GM20431 (cell line): ENCODE results near the gene XPNPEP2.
"Not testable (repeated sequence)": the region's sequence is repeated elsewhere in the genome, so short reads cannot be mapped to it uniquely, and the experiment has no call there.

ENCODE experiments used
- in situ Hi-C: fragments of 300-500 bp; cut with MseI, MboI; formaldehyde crosslinking; loops from one replicate; pipeline ENCODE4 v1.15.0; 2020; ENCODE audit warnings: low sequenced_read_pairs; ENCODE audit not compliant: unreplicated experiment

XPNPEP2 gene

GRCh38 chrX:129718676-129719075, 20.1 kb upstream of the XPNPEP2 start:
- in situ Hi-C loops, result no loop called here

- in situ Hi-C loops, result no loop called here
Observed at GRCh38 chrX:129719268-129719667, 19.5 kb upstream of the XPNPEP2 start.

- in situ Hi-C loops, result no loop called here
Observed at GRCh38 chrX:129719931-129720530, 18.7 kb upstream of the XPNPEP2 start.

GRCh38 chrX:129720741-129721140, 18.0 kb upstream of the XPNPEP2 start:
- in situ Hi-C loops, result no loop called here

GRCh38 chrX:129721414-129721813, 17.4 kb upstream of the XPNPEP2 start:
- in situ Hi-C loops, result no loop called here

- in situ Hi-C loops, result no loop called here
Observed at GRCh38 chrX:129721870-129722269, 16.9 kb upstream of the XPNPEP2 start.

GRCh38 chrX:129723511-129723910, 15.3 kb upstream of the XPNPEP2 start:
- in situ Hi-C loops, result no loop called here

- in situ Hi-C loops, result no loop called here
Observed at GRCh38 chrX:129724754-129725153, 14.0 kb upstream of the XPNPEP2 start.

GRCh38 chrX:129726307-129727111, 12.3 kb upstream of the XPNPEP2 start:
- in situ Hi-C loops, result no loop called here

- in situ Hi-C loops, result no loop called here
Observed at GRCh38 chrX:129728061-129728460, 10.7 kb upstream of the XPNPEP2 start.

GRCh38 chrX:129731228-129731627, 7.6 kb upstream of the XPNPEP2 start:
- in situ Hi-C loops, result no loop called here

- in situ Hi-C loops, result no loop called here
Observed at GRCh38 chrX:129732857-129733256, 5.9 kb upstream of the XPNPEP2 start.

GRCh38 chrX:129733335-129733734, 5.4 kb upstream of the XPNPEP2 start:
- in situ Hi-C loops, result no loop called here

- in situ Hi-C loops, result no loop called here
Observed at GRCh38 chrX:129736491-129736890, 2.3 kb upstream of the XPNPEP2 start.

- in situ Hi-C loops, result no loop called here
Observed at GRCh38 chrX:129737916-129738315, 863 bp upstream of the XPNPEP2 start.

- in situ Hi-C loops, result no loop called here
Observed at GRCh38 chrX:129739578-129739977, 799 bp downstream of the XPNPEP2 start.

- in situ Hi-C loops, result no loop called here
Observed at GRCh38 chrX:129741880-129742758, 3.3 kb downstream of the XPNPEP2 start.

- in situ Hi-C loops, result not testable (repeated sequence)
Observed at GRCh38 chrX:129742759-129743152, 4.0 kb downstream of the XPNPEP2 start.

GRCh38 chrX:129743821-129744220, 5.0 kb downstream of the XPNPEP2 start:
- in situ Hi-C loops, result no loop called here

- in situ Hi-C loops, result no loop called here
Observed at GRCh38 chrX:129744861-129745321, 6.1 kb downstream of the XPNPEP2 start.
